PC-3 (cell line): Measurements from ENCODE around the gene METAP1. TPM values are rescaled to one million over a fixed set of nuclear protein-coding genes. Genes with fewer than 3 reads are reported as not detected.

Source experiments
- ATAC-seq: fragments of 200-7000 bp; cut with Tn5 transposase; 2 replicates; pipeline ENCODE4 v1.9.1; 2020; ENCODE audit warnings: mild to moderate bottlenecking, moderate library complexity
- BruUV-seq: library from RNA; stranded (reverse); fragments of 400-500 nt; replicated peaks from 2 replicates; lab custom pipeline; 2021; lab: Mats Ljungman, UMichigan
- CTCF ChIA-PET: fragments of 300-600 bp; sonication (Branson Sonifier 250); formaldehyde crosslinking; loops from one replicate; lab custom pipeline; 2022; ENCODE audit warnings: antibody characterized with exemption; lab: Charles Lee
- POLR2A ChIA-PET: fragments of 300-600 bp; sonication (Branson Sonifier 250); formaldehyde crosslinking; loops from one replicate; lab custom pipeline; 2022; ENCODE audit warnings: antibody characterized with exemption; ENCODE audit not compliant: unreplicated experiment; lab: Charles Lee
- DNase-seq: peaks from one replicate; pipeline ENCODE4 v3.0.0-alpha.2; 2015
- H2AFZ ChIP-seq: fragments of 300-600 bp; sonication (generic); 2 replicates; pipeline ENCODE4 v1.6.0; 2016; ENCODE audit warnings: antibody characterized with exemption, low read length
- H3F3A ChIP-seq: fragments of 300-600 bp; sonication (generic); one replicate; pipeline ENCODE4 v1.6.0; 2017; ENCODE audit warnings: antibody characterized with exemption, low read length, control low read depth, mild to moderate bottlenecking; ENCODE audit not compliant: unreplicated experiment
- H3K27ac ChIP-seq: fragments of 300-600 bp; sonication (generic); 2 replicates; pipeline ENCODE4 v1.5.1; 2016; ENCODE audit warnings: mild to moderate bottlenecking, low read length
- H3K27me3 ChIP-seq: fragments of 300-600 bp; sonication (generic); 2 replicates; pipeline ENCODE4 v1.6.1; 2016; ENCODE audit warnings: low read length, mixed read lengths
- H3K36me3 ChIP-seq: fragments of 300-600 bp; sonication (generic); 2 replicates; pipeline ENCODE4 v1.6.1; 2016; ENCODE audit warnings: low read depth, mixed run types, low read length, mixed read lengths
- H3K4me1 ChIP-seq: fragments of 300-600 bp; sonication (generic); 2 replicates; pipeline ENCODE4 v1.5.1; 2016; ENCODE audit warnings: low read length; ENCODE audit not compliant: insufficient read depth
- H3K4me2 ChIP-seq: fragments of 300-600 bp; sonication (generic); 2 replicates; pipeline ENCODE4 v1.6.0; 2016; ENCODE audit warnings: low read length
- H3K4me3 ChIP-seq: fragments of 300-600 bp; sonication (generic); 2 replicates; pipeline ENCODE4 v1.5.1; 2016; ENCODE audit warnings: mild to moderate bottlenecking, low read length, mixed read lengths
- H3K79me2 ChIP-seq: fragments of 300-600 bp; sonication (generic); 2 replicates; pipeline ENCODE4 v1.6.1; 2017; ENCODE audit warnings: low read length, mixed read lengths
- H3K9ac ChIP-seq: fragments of 300-600 bp; sonication (generic); 2 replicates; pipeline ENCODE4 v1.6.0; 2016; ENCODE audit warnings: mild to moderate bottlenecking, low read length
- H3K9me2 ChIP-seq: fragments of 300-600 bp; sonication (generic); replicated peaks from 2 replicates; pipeline ENCODE4 v1.6.1; 2016; ENCODE audit warnings: mixed run types, low read length, mixed read lengths
- H3K9me3 ChIP-seq: fragments of 300-600 bp; sonication (generic); 2 replicates; pipeline ENCODE4 v1.6.1; 2016; ENCODE audit warnings: low read length, mixed read lengths
- H4K20me1 ChIP-seq: fragments of 300-600 bp; sonication (generic); 2 replicates; pipeline ENCODE4 v1.6.1; 2016; ENCODE audit warnings: low read length, mixed read lengths
- CTCF ChIP-seq: fragments of 300-600 bp; sonication (generic); conservative IDR thresholded peaks from 2 replicates; pipeline ENCODE4 v1.5.1; 2017; ENCODE audit warnings: antibody characterized with exemption, low read depth, mild to moderate bottlenecking, low read length
- EZH2 ChIP-seq: fragments of 300-600 bp; sonication (generic); IDR thresholded peaks from one replicate; pipeline ENCODE4 v1.6.1; 2017; ENCODE audit warnings: antibody characterized with exemption, mild to moderate bottlenecking, low read length; ENCODE audit not compliant: unreplicated experiment
- EZH2phosphoT487 ChIP-seq: fragments of 300-600 bp; sonication (generic); IDR thresholded peaks from 2 replicates; pipeline ENCODE4 v1.6.1; 2018; ENCODE audit warnings: mild to moderate bottlenecking, antibody characterized with exemption, low read length, borderline replicate concordance
- intact Hi-C: fragments of 100-400 bp; cut with micrococcal nuclease; formaldehyde crosslinking; loops from 2 replicates; pipeline ENCODE4 v1.9.0; 2023
- total RNA-seq: library from RNA; depleted of rRNA; stranded (reverse); fragments of >200 nt; gene quantifications from 2 replicates; pipeline ENCODE4 v1.2.3, GENCODE V29; 2014

METAP1 gene
- total RNA-seq, 1 experiment from 2014 or later = 53.9 TPM

- intact Hi-C loops = no loop called here
- ATAC-seq = no peak
Measured at GRCh38 chr4:98958065-98958464, 37.5 kb upstream of the METAP1 start.

GRCh38 chr4:98959411-98959810 lies 36.1 kb upstream of the METAP1 start:
- Histone ChIP-seq H3K4me1 (peaks cover 11% of the 10 kb centered on the region; the same call in 1 of the 2 replicates), H3K27ac (no peak overlapping the region), H3K9me2 (no peaks in the 10 kb centered on the region), H3K9ac (no peak overlapping the region), H3K4me3 (no peak overlapping the region), H3K79me2 (no peaks in the 10 kb centered on the region), H3F3A (no peaks in the 10 kb centered on the region), H3K36me3 (no peaks in the 10 kb centered on the region), H3K27me3 (no peaks in the 10 kb centered on the region), H3K9me3 (no peaks in the 10 kb centered on the region), H4K20me1 (no peaks in the 10 kb centered on the region), H3K4me2 (no peak overlapping the region), H2AFZ (no peak overlapping the region)
- POLR2A ChIA-PET = no interaction called here
- ATAC-seq (no peak), DNase-seq (no peak)
- CTCF ChIA-PET = no interaction called here
- TF ChIP-seq EZH2 (no peak), CTCF (no peak), EZH2phosphoT487 (no peak)
- intact Hi-C loops = no loop called here
- no TSS peak for BruUV-seq

More at GRCh38 chr4:98958065-98958464, 37.5 kb upstream of the METAP1 start:
- H4K20me1 ChIP-seq = no peaks in the 10 kb centered on the region
- TF ChIP-seq EZH2 (no peak), EZH2phosphoT487 (no peak), CTCF (no peak)
- ChIA-PET POLR2A (no interaction called here), CTCF (no interaction called here)
- H3K9me2 ChIP-seq = no peaks in the 10 kb centered on the region
- H2AFZ ChIP-seq = no peak overlapping the region
- BruUV-seq = no TSS peak
- H3K27me3 ChIP-seq = no peaks in the 10 kb centered on the region
- DNase-seq = no peak
- H3K4me1 ChIP-seq = no peaks in the 10 kb centered on the region
- H3K4me3 ChIP-seq = no peak overlapping the region
- H3K79me2 ChIP-seq = no peaks in the 10 kb centered on the region
- no peak overlapping the region for H3K9ac ChIP-seq
- no peaks in the 10 kb centered on the region for H3F3A ChIP-seq
- H3K27ac ChIP-seq = no peak overlapping the region
- H3K36me3 ChIP-seq = no peaks in the 10 kb centered on the region
- no peak overlapping the region for H3K4me2 ChIP-seq
- H3K9me3 ChIP-seq = no peaks in the 10 kb centered on the region

- CTCF ChIA-PET = no interaction called here
Measured at GRCh38 chr4:98961770-98962169, 33.8 kb upstream of the METAP1 start.

More at GRCh38 chr4:98961770-98962169, 33.8 kb upstream of the METAP1 start:
- ATAC-seq (no peak), DNase-seq (no peak)
- H3K4me2 ChIP-seq = no peak overlapping the region
- H3K9me3 ChIP-seq = no peaks in the 10 kb centered on the region
- peaks cover 11% of the 10 kb centered on the region; the same call in 1 of the 2 replicates for H3K4me1 ChIP-seq
- no peak overlapping the region for H3K9ac ChIP-seq
- H3K27me3 ChIP-seq = no peaks in the 10 kb centered on the region
- H3K4me3 ChIP-seq = no peak overlapping the region
- TF ChIP-seq EZH2phosphoT487 (no peak), EZH2 (no peak), CTCF (no peak)
- no peaks in the 10 kb centered on the region for H3K9me2 ChIP-seq
- no peaks in the 10 kb centered on the region for H3K36me3 ChIP-seq
- H3K79me2 ChIP-seq = no peaks in the 10 kb centered on the region
- intact Hi-C loops = no loop called here
- POLR2A ChIA-PET = no interaction called here
- no peaks in the 10 kb centered on the region for H3F3A ChIP-seq
- no peak overlapping the region for H3K27ac ChIP-seq
- H4K20me1 ChIP-seq = no peaks in the 10 kb centered on the region
- BruUV-seq = no TSS peak
- no peak overlapping the region for H2AFZ ChIP-seq
